Measurements from ENCODE around the gene ZBTB12. TPM values are rescaled to one million over a fixed set of nuclear protein-coding genes. Genes with fewer than 3 reads are reported as not detected.
A peak's percentile ranks its signal among the peaks of the same experiment; 100 is the strongest.

The ZBTB12 gene
- total and polyA plus RNA-seq, 9 of the 15 experiments (the other 6 are each of a cell fraction or from before 2014, with no cell fraction given) = 0.03 to 12.4 (median 5.8) TPM; not detected in 1

DNA sequence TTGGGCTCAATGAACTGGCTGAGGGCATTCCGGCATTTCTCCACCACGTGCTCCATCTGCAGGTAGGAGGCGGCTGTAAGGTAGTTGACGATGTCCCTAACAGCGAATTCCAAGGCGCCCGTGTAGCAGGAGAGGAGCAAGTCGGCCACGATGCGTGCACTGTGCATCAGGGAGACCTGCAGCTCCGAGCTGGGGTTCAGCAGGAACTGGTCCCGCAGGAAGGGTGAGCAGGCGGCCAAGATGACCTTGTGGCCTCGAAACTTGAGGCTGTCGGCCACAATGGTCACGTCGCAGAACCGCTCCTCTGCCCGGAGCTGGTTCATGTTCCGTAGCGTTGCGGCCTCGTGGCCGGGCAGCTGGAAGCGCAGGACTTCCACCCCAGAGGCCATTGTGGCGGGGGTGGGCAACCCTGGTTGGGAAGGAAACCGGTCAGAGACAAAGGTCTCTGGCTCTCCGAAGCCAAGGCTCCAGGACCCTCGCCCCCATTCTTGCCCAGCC is 920 bp downstream of the ZBTB12 start:
- H3K4me3 ChIP-seq = peak overlapping the region; percentile 75
- no peaks in the 10 kb centered on the region for H3K9me1 ChIP-seq (ENCODE audit: control insufficient read depth, insufficient read depth, low read length)
- peaks cover 36 to 43% of the 10 kb centered on the region in 2 experiments; a peak in 4 of 5 replicates for H3K4me1 ChIP-seq (replicated peaks in 1 of 2; ENCODE audit: control insufficient read depth in 2 of 2, insufficient read depth in 2 of 2, low read length in 2 of 2)
- peaks cover 3% of the 10 kb centered on the region; the same call in 1 of the 2 replicates for H4K20me1 ChIP-seq (replicated peaks; ENCODE audit: control insufficient read depth, insufficient read depth, low read length)
- ATAC-seq (no peak), DNase-seq (ENCODE audit: extremely low read depth in 1 of 4, low spot score in 3 of 4) (peak in 1 of 4 experiments; percentile 51), FAIRE-seq (no peak)
- intact Hi-C loops (cut with micrococcal nuclease) (loop anchor here (1.0 to 10.0 kb wide), 4 partner anchors 46 to 294 kb away; partner anchors contain the start of genes CFB, GPSM3 and PBX2), in situ Hi-C loops (cut with MboI) (no loop called here)
- H3K79me2 ChIP-seq (ENCODE audit: control insufficient read depth, insufficient read depth, low read length) = peaks cover 49% of the 10 kb centered on the region
- H3K27me3 ChIP-seq (ENCODE audit: control insufficient read depth in 2 of 2, insufficient read depth in 2 of 2, low read length in 2 of 2) = no peaks in the 10 kb centered on the region
- WGBS (ENCODE audit: insufficient coverage, low coverage, missing lambda C conversion rate) = 31% methylated on average over 29 of the region's 29 CpGs
- ChIA-PET POLR2A (interaction anchor here (0.6 to 1.5 kb wide), 3 partner anchors 10 to 74 kb away, joined by 3 to 4 read pairs (median 3); partner anchors contain the start of gene HSPA1B), CTCF (ENCODE audit: low intra/inter-chr PET ratio) (no interaction called here)
- BruUV-seq (replicated peaks) = no TSS peak
- H3K9ac ChIP-seq (ENCODE audit: insufficient read depth in 1 of 2, low read depth in 2 of 2, low read length in 2 of 2) = peak overlapping the region; percentile 72 to 90
- H3K27ac ChIP-seq (ENCODE audit: extremely low read depth, low read depth, low read length) = peak overlapping the region; percentile 84
- peak overlapping the region; percentile 93 for H3K4me2 ChIP-seq (ENCODE audit: insufficient read depth, low read length)
- peak overlapping the region; percentile 41; the same call in 1 of the 2 replicates for H2AFZ ChIP-seq (ENCODE audit: low read depth, low read length)
- no peaks in the 10 kb centered on the region for H3K9me3 ChIP-seq (replicated peaks; ENCODE audit: control insufficient read depth, insufficient read depth, low read depth, low read length)
- H3K36me3 ChIP-seq (ENCODE audit: control insufficient read depth, insufficient read depth, low read length) = peaks cover 16% of the 10 kb centered on the region; the same call in 1 of the 3 replicates
- TF ChIP-seq NFIX (CRISPR knock-in tag; IDR thresholded peaks at IDR 0.05; ENCODE audit: low read depth) = no peak
- no peak for TF ChIP-seq ZNF75A (CRISPR knock-in tag; IDR thresholded peaks at IDR 0.05)
- TF ChIP-seq SMARCA5 (IDR thresholded peaks at IDR 0.05) = no peak
- no peak for TF ChIP-seq ZZZ3 (IDR thresholded peaks at IDR 0.05)
- TF ChIP-seq, protein P1, sequence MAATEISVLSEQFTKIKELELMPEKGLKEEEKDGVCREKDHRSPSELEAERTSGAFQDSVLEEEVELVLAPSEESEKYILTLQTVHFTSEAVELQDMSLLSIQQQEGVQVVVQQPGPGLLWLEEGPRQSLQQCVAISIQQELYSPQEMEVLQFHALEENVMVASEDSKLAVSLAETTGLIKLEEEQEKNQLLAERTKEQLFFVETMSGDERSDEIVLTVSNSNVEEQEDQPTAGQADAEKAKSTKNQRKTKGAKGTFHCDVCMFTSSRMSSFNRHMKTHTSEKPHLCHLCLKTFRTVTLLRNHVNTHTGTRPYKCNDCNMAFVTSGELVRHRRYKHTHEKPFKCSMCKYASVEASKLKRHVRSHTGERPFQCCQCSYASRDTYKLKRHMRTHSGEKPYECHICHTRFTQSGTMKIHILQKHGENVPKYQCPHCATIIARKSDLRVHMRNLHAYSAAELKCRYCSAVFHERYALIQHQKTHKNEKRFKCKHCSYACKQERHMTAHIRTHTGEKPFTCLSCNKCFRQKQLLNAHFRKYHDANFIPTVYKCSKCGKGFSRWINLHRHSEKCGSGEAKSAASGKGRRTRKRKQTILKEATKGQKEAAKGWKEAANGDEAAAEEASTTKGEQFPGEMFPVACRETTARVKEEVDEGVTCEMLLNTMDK (IDR thresholded peaks at IDR 0.05; ENCODE audit: borderline replicate concordance, insufficient read depth, low read depth, low read length, poor library complexity, severe bottlenecking) = no peak
- TF ChIP-seq YY1 (IDR thresholded peaks at IDR 0.05; ENCODE audit: borderline replicate concordance in 1 of 3, control insufficient read depth in 1 of 3, extremely low read depth in 1 of 3, insufficient read depth in 3 of 3, insufficient read length in 1 of 3, insufficient replicate concordance in 2 of 3, low read depth in 1 of 3, low read length in 2 of 3) = peak in 1 of 3 experiments; percentile 44
- no peak for TF ChIP-seq EHMT2 (IDR thresholded peaks at IDR 0.05)
- TF ChIP-seq JUND (IDR thresholded peaks at IDR 0.05; ENCODE audit: borderline replicate concordance, low read depth, low read length) = no peak
- TF ChIP-seq JUND (tag; IDR thresholded peaks at IDR 0.05; ENCODE audit: borderline replicate concordance, low read depth, low read length) = no peak
- no peak for TF ChIP-seq SRSF3 (IDR thresholded peaks at IDR 0.05; ENCODE audit: insufficient read depth, low read length)
- TF ChIP-seq, protein P2, sequence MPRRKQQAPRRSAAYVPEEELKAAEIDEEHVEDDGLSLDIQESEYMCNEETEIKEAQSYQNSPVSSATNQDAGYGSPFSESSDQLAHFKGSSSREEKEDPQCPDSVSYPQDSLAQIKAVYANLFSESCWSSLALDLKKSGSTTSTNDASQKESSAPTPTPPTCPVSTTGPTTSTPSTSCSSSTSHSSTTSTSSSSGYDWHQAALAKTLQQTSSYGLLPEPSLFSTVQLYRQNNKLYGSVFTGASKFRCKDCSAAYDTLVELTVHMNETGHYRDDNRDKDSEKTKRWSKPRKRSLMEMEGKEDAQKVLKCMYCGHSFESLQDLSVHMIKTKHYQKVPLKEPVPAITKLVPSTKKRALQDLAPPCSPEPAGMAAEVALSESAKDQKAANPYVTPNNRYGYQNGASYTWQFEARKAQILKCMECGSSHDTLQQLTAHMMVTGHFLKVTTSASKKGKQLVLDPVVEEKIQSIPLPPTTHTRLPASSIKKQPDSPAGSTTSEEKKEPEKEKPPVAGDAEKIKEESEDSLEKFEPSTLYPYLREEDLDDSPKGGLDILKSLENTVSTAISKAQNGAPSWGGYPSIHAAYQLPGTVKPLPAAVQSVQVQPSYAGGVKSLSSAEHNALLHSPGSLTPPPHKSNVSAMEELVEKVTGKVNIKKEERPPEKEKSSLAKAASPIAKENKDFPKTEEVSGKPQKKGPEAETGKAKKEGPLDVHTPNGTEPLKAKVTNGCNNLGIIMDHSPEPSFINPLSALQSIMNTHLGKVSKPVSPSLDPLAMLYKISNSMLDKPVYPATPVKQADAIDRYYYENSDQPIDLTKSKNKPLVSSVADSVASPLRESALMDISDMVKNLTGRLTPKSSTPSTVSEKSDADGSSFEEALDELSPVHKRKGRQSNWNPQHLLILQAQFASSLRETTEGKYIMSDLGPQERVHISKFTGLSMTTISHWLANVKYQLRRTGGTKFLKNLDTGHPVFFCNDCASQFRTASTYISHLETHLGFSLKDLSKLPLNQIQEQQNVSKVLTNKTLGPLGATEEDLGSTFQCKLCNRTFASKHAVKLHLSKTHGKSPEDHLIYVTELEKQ (CRISPR knock-in tag; IDR thresholded peaks at IDR 0.05) = no peak
- no peak for TF ChIP-seq ZC3H11A (IDR thresholded peaks at IDR 0.05; ENCODE audit: low read depth, low read length)
- no peak for TF ChIP-seq CHD4 (IDR thresholded peaks at IDR 0.05; ENCODE audit: insufficient read depth, insufficient replicate concordance, low read depth, low read length, poor library complexity, severe bottlenecking)
- no peak for TF ChIP-seq DACH1 (IDR thresholded peaks at IDR 0.05; ENCODE audit: partially characterized antibody)
- no peak for TF ChIP-seq RNF2 (IDR thresholded peaks at IDR 0.05)
- no peak for TF ChIP-seq POLR2AphosphoS2 (IDR thresholded peaks at IDR 0.05; ENCODE audit: low read length)
